Caki2 (cell line): Measurements from ENCODE around the gene LZTS3. TPM values are rescaled to one million over a fixed set of nuclear protein-coding genes. Genes with fewer than 3 reads are reported as not detected.
A peak's percentile ranks its signal among the peaks of the same experiment; 100 is the strongest.
"Not testable (repeated sequence)": the region's sequence is repeated elsewhere in the genome, so short reads cannot be mapped to it uniquely, and the experiment has no call there.

Source experiments
- DNase-seq: peaks from one replicate; pipeline ENCODE4 v3.0.0-alpha.2; 2015; ENCODE audit warnings: low read depth
- in situ Hi-C: cut with HindIII; loops from 2 replicates; pipeline ENCODE4 v1.10.0; 2016; ENCODE audit warnings: low sequenced_read_pairs, low pct_unique_long_range_greater_than_20kb, mixed read lengths
- total RNA-seq: library from RNA; depleted of rRNA; stranded (reverse); fragments of >200 nt; shearing (Covaris generic); gene quantifications from 2 replicates; pipeline ENCODE4 v1.2.3, GENCODE V29; 2014; ENCODE audit warnings: low replicate concordance; rRNA removed

LZTS3 gene
- total RNA-seq, 1 experiment from 2014 or later, result 4.6 TPM

DNA sequence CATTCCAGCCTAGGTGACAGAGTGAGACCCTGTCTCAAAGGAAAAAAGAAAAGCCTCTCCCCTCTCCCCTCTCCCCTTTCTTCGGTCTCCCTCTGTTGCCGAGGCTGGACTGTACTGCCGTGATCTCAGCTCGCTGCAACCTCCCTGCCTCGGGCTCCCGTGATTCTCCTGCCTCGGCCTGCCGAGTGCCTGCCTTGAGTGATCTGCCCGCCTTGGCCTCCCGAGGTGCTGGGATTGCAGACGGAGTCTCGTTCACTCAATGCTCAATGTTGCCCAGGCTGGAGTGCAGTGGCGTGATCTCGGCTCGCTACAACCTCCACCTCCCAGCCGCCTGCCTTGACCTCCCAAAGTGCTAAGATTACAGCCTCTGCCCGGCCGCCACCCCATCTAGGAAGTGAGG, 49.2 kb downstream of the LZTS3 start:
- DNase-seq, result not testable (repeated sequence)

DNA sequence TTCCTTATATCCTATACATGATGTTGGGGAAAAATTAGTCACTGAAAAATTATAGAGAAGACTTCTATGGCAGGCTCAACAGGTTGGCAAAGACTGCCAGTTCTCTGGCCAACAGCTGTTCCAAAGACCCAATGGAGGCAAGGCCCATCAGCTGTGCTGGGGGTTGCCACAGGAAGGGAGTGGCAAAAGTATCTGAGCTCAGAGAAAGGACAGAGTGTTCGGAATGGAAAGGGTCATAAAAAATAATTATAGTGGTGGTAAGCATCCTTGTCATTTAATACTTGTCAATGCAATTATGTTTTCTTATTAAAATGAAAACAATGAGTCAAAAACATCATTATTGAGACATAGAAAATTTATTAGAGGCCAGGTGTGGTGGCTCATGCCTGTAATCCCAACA, 49.8 kb downstream of the LZTS3 start:
- no peak for DNase-seq
- in situ Hi-C loops, result no loop called here

More for the DNA sequence above, 49.2 kb downstream of the LZTS3 start:
- in situ Hi-C loops, result not testable (repeated sequence)

DNA sequence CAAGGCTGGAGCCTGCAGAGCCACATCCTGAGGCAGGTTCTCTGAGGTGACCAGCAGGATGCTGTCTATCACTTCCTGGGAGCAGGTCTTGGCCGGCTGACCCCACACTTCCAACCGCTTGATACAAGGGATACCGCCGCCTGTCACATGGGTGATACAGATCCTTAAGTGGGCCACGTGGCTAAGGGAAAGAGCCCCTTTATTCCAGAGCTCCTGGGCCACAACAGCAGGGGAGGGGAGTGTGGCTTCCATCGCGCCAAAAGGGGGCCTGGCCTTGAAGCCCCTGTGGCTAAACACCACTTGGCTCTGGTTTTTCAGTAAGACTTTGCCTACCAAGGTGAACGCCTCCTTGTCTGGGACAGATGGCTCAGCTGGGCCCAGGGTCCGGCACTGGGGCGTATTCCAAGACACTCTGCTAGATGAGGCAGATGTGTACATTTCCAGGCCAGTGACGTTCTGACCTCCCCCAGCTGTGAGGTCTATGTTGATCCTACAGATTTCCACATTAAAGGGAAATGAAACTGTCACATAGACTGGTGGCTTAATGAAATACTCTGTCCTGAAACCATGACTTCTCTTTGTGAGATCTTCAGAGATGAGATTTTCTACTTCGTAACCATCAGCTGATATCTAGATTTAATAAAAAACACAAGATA, 51.3 kb downstream of the LZTS3 start:
- in situ Hi-C loops, result no loop called here
- no peak for DNase-seq

DNA sequence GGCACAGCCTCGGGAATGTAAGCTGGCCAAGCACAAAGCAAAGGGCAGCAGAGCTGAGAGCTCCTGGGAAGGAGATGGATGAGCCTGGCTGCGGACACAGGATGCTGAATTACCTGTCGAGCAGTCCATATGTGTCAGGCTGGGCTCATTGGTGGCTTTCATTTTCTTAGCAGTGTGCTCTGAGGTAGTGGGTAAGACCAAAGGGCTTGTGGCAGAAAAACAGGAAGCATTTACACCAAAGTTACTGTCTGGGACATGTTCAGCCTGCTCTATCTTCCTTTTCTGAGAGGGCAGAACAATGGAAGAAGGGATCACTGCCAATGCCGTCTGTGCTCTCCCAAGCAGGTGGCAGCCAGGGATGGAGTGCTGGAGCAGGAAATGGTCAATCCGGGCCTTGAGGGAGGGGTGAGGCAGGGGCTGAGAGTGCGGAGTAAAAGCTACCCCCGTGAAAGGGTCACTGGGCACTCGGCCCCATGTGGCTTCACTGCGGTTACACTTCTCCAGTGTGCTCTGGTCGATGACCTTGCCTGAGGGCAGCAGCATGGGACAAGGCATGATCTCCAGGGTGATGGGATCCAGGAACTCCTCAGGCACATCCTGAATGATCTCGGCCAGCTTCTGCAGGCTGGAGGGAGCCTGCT, 52.0 kb downstream of the LZTS3 start:
- in situ Hi-C loops, result no loop called here
- DNase-seq, result no peak

DNA sequence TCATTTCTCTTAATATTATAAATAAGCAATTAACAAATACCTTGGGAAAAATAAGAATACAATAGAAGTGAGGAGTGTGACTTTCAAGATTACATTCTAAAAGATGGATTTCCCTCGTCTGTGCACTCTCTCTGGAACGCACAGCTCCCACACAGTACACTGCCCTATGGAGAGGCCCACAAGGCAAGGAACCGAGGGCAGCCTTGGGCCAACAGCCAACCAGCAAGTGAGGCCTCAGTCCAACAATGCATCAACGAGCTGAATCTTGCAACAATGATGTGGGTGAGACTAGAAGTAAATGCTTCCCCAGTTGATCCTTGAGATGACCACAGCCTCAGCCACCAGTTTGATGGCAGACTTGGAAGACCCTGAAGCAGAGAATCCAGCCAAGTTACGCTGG, 54.3 kb downstream of the LZTS3 start:
- DNase-seq, result no peak
- in situ Hi-C loops, result no loop called here

DNA sequence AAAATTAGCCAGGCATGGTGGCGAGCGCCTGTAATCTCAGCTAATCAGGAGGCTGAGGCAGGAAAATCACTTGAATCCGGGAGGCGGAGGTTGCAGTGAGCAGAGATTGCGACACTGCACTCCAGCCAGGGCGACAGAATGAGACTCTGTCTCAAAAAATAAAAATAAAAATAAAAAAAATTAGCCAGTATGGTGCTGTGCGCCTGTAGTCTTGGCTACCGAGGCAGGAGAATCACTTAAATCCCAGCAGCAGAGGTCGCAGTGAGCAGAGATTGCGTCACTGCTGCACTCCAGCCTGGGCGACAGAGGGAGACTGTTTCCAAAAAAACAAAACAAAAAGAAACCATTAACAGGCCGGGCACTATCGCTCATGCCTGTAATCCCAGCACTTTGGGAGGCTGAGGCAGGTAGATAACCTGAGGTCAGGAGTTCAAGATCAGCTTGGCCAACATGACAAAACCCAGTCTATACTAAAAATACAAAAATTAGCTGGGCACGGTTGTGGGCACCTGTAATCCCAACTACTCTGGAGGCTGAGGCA, 55.4 kb downstream of the LZTS3 start:
- peak; percentile 86 for DNase-seq
- in situ Hi-C loops, result not testable (repeated sequence)

DNA sequence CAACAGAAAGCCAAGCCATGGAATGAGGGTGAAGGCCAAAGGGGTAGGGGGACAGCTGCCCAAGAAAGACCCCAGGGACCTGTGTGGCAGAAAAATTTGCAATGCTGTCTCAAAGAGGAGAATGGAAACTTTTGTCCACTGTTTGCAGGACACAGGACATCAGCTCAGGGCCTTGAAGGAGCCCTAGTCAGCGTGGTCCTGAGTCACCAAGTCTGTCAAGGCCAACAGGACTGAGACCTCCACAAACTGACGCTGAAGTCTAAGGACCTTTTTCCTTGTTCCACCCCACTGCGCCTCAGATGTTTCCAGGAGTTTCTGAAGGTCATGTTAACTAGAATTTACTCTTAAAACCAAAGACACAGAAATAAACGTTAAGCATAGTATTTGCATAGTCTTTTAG, 57.0 kb downstream of the LZTS3 start:
- in situ Hi-C loops, result no loop called here
- DNase-seq, result no peak

DNA sequence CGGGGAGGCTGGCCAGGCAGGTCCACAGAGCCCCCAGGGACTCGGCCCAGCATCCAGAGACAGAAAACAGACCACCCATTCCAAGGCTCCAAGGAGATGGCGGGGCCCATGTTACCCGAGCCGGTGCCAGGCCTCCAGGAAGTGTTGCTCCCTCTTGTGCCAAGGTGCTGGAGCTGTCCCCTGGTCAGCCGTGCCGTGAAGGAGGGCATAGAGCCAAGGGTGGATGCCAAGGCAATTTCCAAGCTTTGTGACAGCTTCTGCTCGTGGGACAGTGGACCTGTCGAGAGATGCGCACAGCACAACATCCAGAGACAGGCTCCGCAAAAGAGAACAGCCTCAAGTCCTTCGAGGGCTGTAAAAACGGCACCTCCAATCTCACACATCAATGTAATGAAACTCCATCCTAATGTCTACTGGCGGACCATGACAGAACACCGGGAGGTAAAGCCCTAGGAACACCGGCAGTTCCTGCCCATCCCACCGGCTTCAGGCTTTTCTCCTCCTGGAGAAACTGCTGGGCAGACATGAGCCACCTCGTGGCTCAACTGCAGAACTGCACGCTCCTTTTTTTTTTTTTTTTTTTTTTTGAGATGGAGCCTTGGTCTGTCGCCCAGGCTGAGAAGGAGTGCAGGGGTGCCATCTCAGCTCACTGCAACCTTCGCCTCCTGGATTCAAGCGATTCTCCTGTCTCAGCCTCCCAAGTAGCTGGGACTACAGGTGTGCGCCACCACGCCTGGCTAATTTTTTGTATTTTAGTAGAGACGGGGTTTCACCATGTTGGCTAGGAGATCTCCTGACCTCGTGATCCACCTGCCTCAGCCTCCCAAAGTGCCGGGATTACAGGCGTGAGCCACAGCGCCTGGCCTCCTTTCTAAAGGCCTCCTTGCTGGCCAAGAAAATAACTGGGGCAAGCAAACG, 57.9 kb downstream of the LZTS3 start:
- in situ Hi-C loops, result no loop called here
- peak; percentile 73 for DNase-seq

Other genes starting within 250 kb of the LZTS3 start
- not detected in 2 replicates for gene GNRH2, start 129.9 kb downstream of the LZTS3 start, total RNA-seq
- 131 and 216 TPM in 2 replicates for gene MRPS26, start 127.5 kb downstream of the LZTS3 start, total RNA-seq
- gene OXT, start 101.9 kb downstream of the LZTS3 start, total RNA-seq, result not detected in 2 replicates
- gene AVP, start 88.8 kb downstream of the LZTS3 start, total RNA-seq, result not detected in 2 replicates
- gene FASTKD5, start 13.7 kb downstream of the LZTS3 start, total RNA-seq, result 6.4 and 7.1 TPM in 2 replicates
- gene UBOX5, start 13.7 kb downstream of the LZTS3 start, total RNA-seq, result 3.6 and 6.3 TPM in 2 replicates
- gene DDRGK1, start 31.1 kb upstream of the LZTS3 start, total RNA-seq, result 51.5 and 57.1 TPM in 2 replicates
- gene ITPA, start 35.9 kb upstream of the LZTS3 start, total RNA-seq, result 103 and 121 TPM in 2 replicates
- gene SLC4A11, start 65.6 kb upstream of the LZTS3 start, total RNA-seq, result 0.17 and 2.1 TPM in 2 replicates
- gene DNAAF9, start 234.1 kb upstream of the LZTS3 start, total RNA-seq, result 5.7 and 6.1 TPM in 2 replicates